Kidney epithelial cell (primary cell): ENCODE measurements around the gene ELAVL2. TPM values are rescaled to one million over a fixed set of nuclear protein-coding genes. Genes with fewer than 3 reads are reported as not detected.
"Not testable (repeated sequence)": the region's sequence is repeated elsewhere in the genome, so short reads cannot be mapped to it uniquely, and the experiment has no call there.

Source experiments
- DNase-seq: peaks from one replicate; pipeline ENCODE4 v3.0.0-alpha.2; 2010; ENCODE audit warnings: low read depth
- H3K27me3 ChIP-seq: 2 replicates; pipeline ENCODE4 v1.6.0; 2011; ENCODE audit warnings: low read length; ENCODE audit not compliant: control insufficient read depth, insufficient read depth
- H3K36me3 ChIP-seq: 2 replicates; pipeline ENCODE4 v1.5.1; 2011; ENCODE audit warnings: low read length; ENCODE audit not compliant: control insufficient read depth, insufficient read depth
- H3K4me3 ChIP-seq: 2 replicates; pipeline ENCODE4 v1.5.1; 2011; ENCODE audit warnings: low read depth, mild to moderate bottlenecking, control low read depth, low read length
- CTCF ChIP-seq: IDR thresholded peaks from 2 replicates; pipeline ENCODE4 v1.5.1; 2011; ENCODE audit warnings: mild to moderate bottlenecking, moderate library complexity, low read length, control low read depth, inconsistent platforms; ENCODE audit not compliant: insufficient read depth, poor library complexity, severe bottlenecking
- total RNA-seq: library from RNA; depleted of rRNA; stranded (reverse); fragments of >200 nt; gene quantifications from 2 replicates; pipeline ENCODE4 v1.2.3, GENCODE V29; 2015

ELAVL2 gene
- total RNA-seq, 1 donor from 2014 or later, result 0.92 TPM

- TF ChIP-seq CTCF, result no peak
- Histone ChIP-seq H3K4me3 (no peak overlapping the region), H3K36me3 (no peaks in the 10 kb centered on the region), H3K27me3 (no peaks in the 10 kb centered on the region)
- no peak for DNase-seq
Observed at GRCh38 chr9:23731353-23731752, 94.7 kb downstream of the ELAVL2 start.

- Histone ChIP-seq H3K4me3 (no peak overlapping the region), H3K27me3 (no peaks in the 10 kb centered on the region), H3K36me3 (no peaks in the 10 kb centered on the region)
- TF ChIP-seq CTCF, result no peak
- no peak for DNase-seq
Observed at GRCh38 chr9:23730364-23730763, 95.7 kb downstream of the ELAVL2 start.

GRCh38 chr9:23728736-23729135, 97.3 kb downstream of the ELAVL2 start:
- no peak for DNase-seq
- TF ChIP-seq CTCF, result no peak
- H3K4me3 ChIP-seq, result no peak overlapping the region
- H3K36me3 ChIP-seq, result no peaks in the 10 kb centered on the region
- no peaks in the 10 kb centered on the region for H3K27me3 ChIP-seq

- no peak for TF ChIP-seq CTCF
- Histone ChIP-seq H3K4me3 (no peak overlapping the region), H3K36me3 (no peaks in the 10 kb centered on the region), H3K27me3 (no peaks in the 10 kb centered on the region)
- no peak for DNase-seq
Observed at GRCh38 chr9:23725279-23725946, 100.6 kb downstream of the ELAVL2 start.

GRCh38 chr9:23723672-23724071, 102.4 kb downstream of the ELAVL2 start:
- H3K36me3 ChIP-seq, result no peaks in the 10 kb centered on the region
- H3K4me3 ChIP-seq, result no peak overlapping the region
- H3K27me3 ChIP-seq, result no peaks in the 10 kb centered on the region
- no peak for DNase-seq
- TF ChIP-seq CTCF, result no peak

DNA sequence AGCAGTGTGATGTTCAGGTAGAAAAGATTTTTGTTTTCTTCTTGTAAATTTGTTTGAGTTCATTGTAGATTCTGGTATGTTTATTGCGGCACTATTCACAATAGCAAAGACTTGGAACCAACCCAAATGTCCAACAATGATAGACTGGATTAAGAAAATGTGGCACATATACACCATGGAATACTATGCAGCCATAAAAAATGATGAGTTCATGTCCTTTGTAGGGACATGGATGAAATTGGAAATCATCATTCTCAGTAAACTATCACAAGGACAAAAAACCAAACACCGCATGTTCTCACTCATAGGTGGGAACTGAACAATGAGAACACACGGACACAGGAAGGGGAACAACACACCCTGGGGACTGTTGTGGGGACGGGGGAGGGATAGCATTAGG, 103.0 kb downstream of the ELAVL2 start:
- not testable (repeated sequence) for H3K36me3 ChIP-seq, DNase-seq, H3K4me3 ChIP-seq, H3K27me3 ChIP-seq
